ENCODE data around the gene FDX2. TPM values are rescaled to one million over a fixed set of nuclear protein-coding genes. Genes with fewer than 3 reads are reported as not detected.

The FDX2 gene
- total RNA-seq, 4 donors from 2014 or later: 8.0 to 20.7 (median 12.3) TPM

- 82 to 90% methylated on average over 9 to 11 of the region's 13 CpGs for WGBS, 2 donors
- Histone ChIP-seq H3K9me3 (no peaks in the 10 kb centered on the region), H3K27ac (no peak overlapping the region), H3K27me3 (no peaks in the 10 kb centered on the region), H3K36me3 (peaks cover 26 to 77% (median 46%) of the 10 kb centered on the region in 3 donors), H3K4me1 (peaks cover 6 to 20% (median 13%) of the 10 kb centered on the region in 3 donors), H3K4me3 (no peak overlapping the region)
- no peak for TF ChIP-seq POLR2A (IDR thresholded peaks at IDR 0.05)
- TF ChIP-seq CTCF (IDR thresholded peaks at IDR 0.05): no peak
- DNase-seq: no peak
- intact Hi-C loops (cut with DNase I): no loop called here
These were observed 3.2 kb upstream of the FDX2 start for GRCh38 chr19:10318807-10319682.

- no peak for DNase-seq
- Histone ChIP-seq H3K9me3 (no peaks in the 10 kb centered on the region), H3K27ac (no peak overlapping the region), H3K4me3 (no peak overlapping the region), H3K4me1 (peaks cover 6 to 20% (median 13%) of the 10 kb centered on the region in 3 donors), H3K36me3 (peaks cover 20 to 66% (median 40%) of the 10 kb centered on the region in 3 donors), H3K27me3 (no peaks in the 10 kb centered on the region)
- intact Hi-C loops (cut with DNase I): no loop called here
- WGBS, 2 donors: 84 to 96% methylated on average over 7 to 9 of the region's 15 CpGs
- TF ChIP-seq POLR2A (IDR thresholded peaks at IDR 0.05) (no peak), CTCF (IDR thresholded peaks at IDR 0.05) (no peak)
These were observed 2.1 kb upstream of the FDX2 start for GRCh38 chr19:10317857-10318462.

GRCh38 chr19:10317045-10317856 lies 1.4 kb upstream of the FDX2 start:
- H3K9me3 ChIP-seq: no peaks in the 10 kb centered on the region
- TF ChIP-seq CTCF (IDR thresholded peaks at IDR 0.05) (no peak), POLR2A (IDR thresholded peaks at IDR 0.05) (no peak)
- H3K36me3 ChIP-seq: peaks cover 13 to 59% (median 34%) of the 10 kb centered on the region in 3 donors
- 75% methylated on average over 13 to 14 of the region's 29 CpGs for WGBS, 2 donors
- no peak for DNase-seq
- peaks cover 6 to 20% (median 13%) of the 10 kb centered on the region in 3 donors for H3K4me1 ChIP-seq
- no peaks in the 10 kb centered on the region for H3K27me3 ChIP-seq
- H3K27ac ChIP-seq: no peak overlapping the region
- no peak overlapping the region for H3K4me3 ChIP-seq
- intact Hi-C loops (cut with DNase I): no loop called here

- H3K27me3 ChIP-seq: no peaks in the 10 kb centered on the region
- no peak for DNase-seq
- intact Hi-C loops (cut with DNase I): no loop called here
- TF ChIP-seq POLR2A (IDR thresholded peaks at IDR 0.05): no peak
- no peak for TF ChIP-seq CTCF (IDR thresholded peaks at IDR 0.05)
- WGBS, 2 donors: 63 to 66% methylated on average over 7 to 11 of the region's 19 CpGs
- H3K4me1 ChIP-seq: peaks cover 6 to 20% (median 13%) of the 10 kb centered on the region in 3 donors
- peak overlapping the region in 3 of 4 donors; percentile 79 to 92 (median 90) for H3K4me3 ChIP-seq
- peaks cover 11 to 51% (median 26%) of the 10 kb centered on the region in 3 donors for H3K36me3 ChIP-seq
- peak overlapping the region; percentile 62 to 80 (median 74) for H3K27ac ChIP-seq
- no peaks in the 10 kb centered on the region for H3K9me3 ChIP-seq
These were observed 622 bp upstream of the FDX2 start for GRCh38 chr19:10316229-10317044.
